GM18520 (cell line): ENCODE measurements around the gene RND3.

Source experiments
- ATAC-seq: cut with Tn5 transposase; IDR thresholded peaks from one replicate; pipeline ENCODE4 v1.9.1; 2021; ENCODE audit not compliant: unreplicated experiment

The RND3 gene

DNA sequence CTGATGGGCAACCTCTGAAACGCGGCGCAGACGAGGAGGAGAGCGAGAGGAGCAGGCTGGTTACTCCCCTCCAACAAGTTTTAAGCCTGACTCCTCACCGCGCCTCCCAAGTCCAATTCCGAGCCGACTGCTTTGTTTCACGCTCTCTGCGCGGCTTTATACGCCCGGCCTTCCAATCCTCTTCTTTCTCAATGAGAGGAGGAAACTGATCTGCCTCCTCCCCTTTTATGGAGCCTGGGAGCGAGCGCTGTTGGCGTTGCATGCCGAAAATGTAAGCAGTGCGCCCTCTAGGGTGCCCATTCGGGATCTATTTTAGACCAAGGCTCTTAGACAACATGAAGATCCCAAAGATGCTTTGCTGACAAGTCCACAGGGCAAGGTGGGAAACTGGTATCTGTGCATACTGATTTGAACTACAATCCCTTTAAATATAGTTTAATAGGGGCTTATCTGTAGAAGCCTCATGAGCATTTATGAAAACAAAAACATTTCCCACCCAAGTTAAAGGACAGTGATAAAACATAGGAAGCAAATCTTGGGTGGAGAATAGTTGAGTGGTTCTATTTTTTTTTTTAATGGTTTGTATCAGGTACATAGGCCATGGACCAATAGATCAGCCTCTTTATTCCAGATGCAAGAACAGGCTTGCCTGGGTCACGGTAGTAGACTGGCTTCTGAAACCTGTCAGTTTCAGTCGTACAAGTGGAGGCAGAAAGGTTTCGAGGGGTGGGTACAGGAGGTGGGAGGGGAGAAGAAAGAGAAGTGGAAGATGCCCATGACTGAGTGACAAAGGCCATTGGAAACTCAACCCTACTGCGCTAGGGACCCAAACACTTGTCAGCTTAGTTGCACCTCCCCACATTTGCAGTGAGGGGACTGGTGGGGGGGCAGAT is at the start of gene RND3:
Gene RND3 (minus strand): TSS at position 131 of the 893 bp plus-strand sequence. CDS start 250 bp downstream, outside the sequence.
- no peak for ATAC-seq

DNA sequence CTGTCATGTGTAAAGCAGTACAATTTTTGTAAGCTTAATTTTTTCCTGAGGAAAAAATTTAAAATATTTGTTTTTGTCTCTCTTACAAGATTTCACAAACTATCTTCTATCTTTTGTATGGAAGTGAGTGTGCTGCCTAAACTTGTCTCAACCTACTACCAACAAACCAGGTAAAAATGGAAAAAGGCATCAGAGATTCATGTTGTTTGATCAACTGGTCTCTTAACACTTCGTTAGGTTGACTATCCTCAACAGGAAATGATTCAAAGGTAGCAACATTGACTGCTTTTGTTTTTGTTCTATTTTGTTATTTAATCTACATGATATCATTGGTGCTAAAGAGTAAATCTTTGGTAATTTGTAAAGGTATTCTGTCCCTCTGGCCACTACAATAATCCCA is 47.7 kb upstream of the RND3 start:
- ATAC-seq: no peak

- ATAC-seq: no peak
Measured at GRCh38 chr2:150532879-150533278, 45.4 kb upstream of the RND3 start.

DNA sequence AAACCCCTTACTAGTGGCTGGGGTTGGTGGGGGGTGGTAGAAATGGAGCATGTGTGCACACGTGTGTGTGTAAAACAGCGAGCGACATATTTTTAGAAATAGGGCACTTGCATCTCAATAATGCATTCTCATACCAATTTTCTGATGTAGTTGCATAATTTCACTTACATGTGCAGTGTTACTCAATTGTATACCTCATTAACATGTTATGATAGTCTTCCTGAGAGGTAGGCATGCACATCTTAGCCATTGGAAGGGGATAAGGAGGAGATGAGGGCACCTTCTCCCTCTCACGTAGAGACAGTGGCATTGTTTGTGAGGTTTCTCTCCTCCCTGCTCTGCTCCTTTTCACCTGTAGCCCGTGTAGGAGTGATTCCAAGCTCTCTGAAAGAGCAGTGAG is 44.6 kb upstream of the RND3 start:
- no peak for ATAC-seq

- no peak for ATAC-seq
Measured at GRCh38 chr2:150531591-150531990, 44.1 kb upstream of the RND3 start.

DNA sequence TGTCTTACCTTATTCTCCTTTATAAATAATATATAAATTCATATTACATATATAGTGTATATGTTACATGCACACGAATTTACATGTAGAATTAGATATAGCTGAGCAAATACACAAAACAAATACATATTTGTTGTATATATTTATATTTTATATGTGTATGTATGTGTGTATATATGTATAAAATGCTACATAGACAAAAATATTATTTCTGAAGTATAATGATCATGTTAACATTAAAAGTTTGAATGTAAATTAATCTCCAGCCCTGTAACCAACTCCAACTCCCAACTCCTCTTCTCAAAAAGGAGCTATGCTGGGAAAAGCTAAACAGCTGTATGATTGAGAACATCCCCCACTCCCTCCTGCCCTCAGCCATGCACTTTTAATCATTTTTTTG is 42.7 kb upstream of the RND3 start:
- no peak for ATAC-seq

DNA sequence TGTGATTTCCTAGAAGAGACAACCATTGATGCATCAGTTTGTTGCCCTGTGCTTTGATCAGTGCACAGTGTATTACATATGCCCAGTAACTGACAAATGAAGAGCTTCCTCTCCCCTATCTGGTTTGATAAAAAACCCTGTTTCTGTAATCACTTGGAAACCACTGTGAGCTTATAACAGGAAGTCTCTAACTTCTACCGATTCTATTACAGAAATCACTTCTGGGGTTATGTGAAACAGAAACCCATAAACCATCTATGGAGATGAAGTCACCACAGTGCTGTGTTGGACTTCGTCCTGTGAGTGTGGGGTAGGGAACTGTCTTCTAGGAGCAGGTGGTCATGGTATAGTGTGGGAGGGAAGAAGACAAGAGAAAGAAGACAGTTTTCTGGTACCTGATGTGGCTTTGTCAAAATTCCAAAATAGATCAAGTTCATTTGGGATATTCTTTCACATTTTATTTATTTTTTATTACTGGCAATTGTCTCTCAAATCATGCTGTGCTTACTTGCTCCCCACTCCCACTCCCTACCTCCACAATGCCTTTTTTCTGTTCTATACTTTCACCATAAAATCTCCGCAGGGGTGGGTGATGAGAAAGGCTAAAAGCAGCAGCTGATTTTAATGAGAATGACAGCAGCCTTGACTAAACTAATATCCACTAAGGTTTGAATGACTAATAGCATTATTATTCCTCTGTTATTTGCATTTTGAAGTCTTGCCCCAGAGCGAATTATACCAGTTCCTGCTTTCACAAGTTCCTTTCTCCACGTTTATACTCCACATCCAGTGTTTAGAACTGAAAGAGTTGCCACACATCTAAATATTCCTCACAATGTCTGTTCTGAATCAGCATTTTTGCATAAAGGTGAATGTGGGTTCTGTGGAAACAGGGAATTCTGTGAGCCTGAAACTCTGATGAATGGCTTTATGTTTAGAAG is 41.7 kb upstream of the RND3 start:
- ATAC-seq: peak; percentile 97

GRCh38 chr2:150526827-150527226 is 39.4 kb upstream of the RND3 start:
- ATAC-seq: no peak

GRCh38 chr2:150526006-150526405 is 38.5 kb upstream of the RND3 start:
- ATAC-seq: no peak

GRCh38 chr2:150522269-150522668 is 34.8 kb upstream of the RND3 start:
- ATAC-seq: no peak

GRCh38 chr2:150520887-150521664 is 33.6 kb upstream of the RND3 start:
- ATAC-seq: peak; percentile 73

DNA sequence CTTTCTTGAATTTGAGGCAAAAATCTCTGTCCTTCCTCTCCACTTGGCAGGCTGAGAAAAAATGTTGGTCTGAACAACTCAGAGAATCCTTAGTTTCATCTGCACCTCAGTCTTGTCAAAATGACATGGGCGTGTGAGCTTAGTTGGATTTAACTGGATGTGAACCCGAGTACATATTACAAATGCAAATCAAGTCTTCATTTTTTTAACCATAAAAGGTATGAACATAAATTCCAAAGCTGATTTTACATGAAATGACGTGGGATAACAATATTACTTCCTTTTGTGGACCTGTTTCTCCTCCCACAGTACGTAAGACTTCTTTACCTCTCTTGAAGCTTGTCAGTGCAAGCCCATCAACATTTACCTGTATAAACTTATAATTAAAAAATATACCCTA is 32.6 kb upstream of the RND3 start:
- no peak for ATAC-seq

- ATAC-seq: no peak
Measured at GRCh38 chr2:150517951-150518680, 30.6 kb upstream of the RND3 start.

GRCh38 chr2:150513647-150514046 is 26.2 kb upstream of the RND3 start:
- ATAC-seq: no peak

- no peak for ATAC-seq
Measured at GRCh38 chr2:150508497-150509137, 21.1 kb upstream of the RND3 start.

- no peak for ATAC-seq
Measured at GRCh38 chr2:150507071-150507470, 19.6 kb upstream of the RND3 start.

DNA sequence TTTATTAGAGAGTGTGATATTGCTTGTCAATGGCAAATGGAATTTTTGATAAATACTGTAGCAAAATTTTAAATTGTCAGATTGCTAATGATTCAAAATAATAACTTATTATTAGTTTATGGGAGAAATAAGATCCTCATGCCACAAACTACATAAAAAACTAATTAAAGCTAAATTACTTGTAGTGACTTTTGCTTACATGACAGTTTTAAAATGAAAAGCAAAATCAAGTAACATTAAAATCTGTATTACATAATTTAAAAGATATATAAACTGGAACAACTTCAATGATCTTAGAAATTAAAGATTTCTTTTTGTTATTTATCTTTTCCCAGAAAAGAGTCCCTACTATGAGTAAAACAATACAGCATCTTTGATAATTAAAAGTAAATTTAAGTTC is 17.7 kb upstream of the RND3 start:
- no peak for ATAC-seq

DNA sequence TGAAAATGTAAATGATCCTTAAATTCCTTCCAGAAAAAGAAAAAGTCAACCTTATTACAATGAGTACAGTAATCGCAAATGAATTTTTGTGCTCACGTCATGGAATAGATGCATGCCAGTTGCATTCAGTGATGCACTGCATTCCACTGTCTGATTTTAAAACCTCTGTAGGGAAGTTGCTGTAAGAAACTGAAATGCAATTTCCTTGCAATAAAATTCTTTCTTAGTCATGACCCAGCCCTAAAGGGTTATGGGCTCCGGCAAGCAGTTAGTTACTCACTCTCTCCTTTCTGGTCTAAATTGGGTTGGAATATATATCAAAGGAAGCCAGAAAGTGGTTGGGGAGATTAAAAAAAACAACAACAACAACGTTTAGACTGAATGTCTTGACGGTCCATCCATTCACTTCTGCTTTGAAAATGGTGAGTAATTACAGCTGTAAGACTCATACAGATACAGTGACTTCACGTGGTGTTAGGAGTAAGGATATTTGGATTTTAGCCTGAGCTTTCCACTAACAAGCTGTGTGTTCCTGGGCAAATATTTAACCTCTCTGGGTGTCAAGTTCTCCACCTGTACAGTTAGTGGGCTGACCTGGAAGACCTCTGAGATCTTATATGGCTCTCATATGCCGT is 8.6 kb upstream of the RND3 start:
- ATAC-seq: no peak

DNA sequence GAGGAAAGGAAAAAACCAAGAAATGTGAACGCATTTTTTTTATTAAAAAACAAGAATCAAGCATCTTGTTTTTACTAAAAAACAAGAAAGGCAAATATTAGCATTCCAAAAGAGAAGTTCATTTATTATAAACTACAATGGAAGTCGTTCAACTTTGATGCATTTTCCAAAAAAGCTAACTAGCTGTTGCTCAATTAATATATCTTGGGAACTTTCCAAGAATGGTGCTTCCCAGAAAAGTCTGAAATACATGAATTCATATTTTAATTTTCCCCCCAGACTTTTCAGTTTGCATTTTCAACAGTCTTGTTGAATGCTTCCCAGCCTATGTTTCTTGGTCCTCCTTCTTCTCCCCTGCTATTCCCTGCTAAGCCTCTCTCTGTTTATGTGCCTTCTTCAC is 7.5 kb upstream of the RND3 start:
- ATAC-seq: no peak
